ENCODE data around the gene PIGU.
A peak's percentile ranks its signal among the peaks of the same experiment; 100 is the strongest.

PIGU gene

GRCh38 chr20:34564833-34565232 lies 112.1 kb downstream of the PIGU start:
- Histone ChIP-seq H3K27ac (ENCODE audit: poor library complexity, severe bottlenecking) (no peak overlapping the region), H3K27me3 (ENCODE audit: insufficient read depth, poor library complexity, severe bottlenecking) (no peaks in the 10 kb centered on the region), H3K4me3 (ENCODE audit: severe bottlenecking) (no peak overlapping the region), H3K9me3 (ENCODE audit: severe bottlenecking) (no peaks in the 10 kb centered on the region), H3K36me3 (ENCODE audit: low read depth) (peaks cover 1% of the 10 kb centered on the region; the same call in 1 of the 2 replicates), H3K4me1 (ENCODE audit: insufficient read depth, poor library complexity, severe bottlenecking) (no peaks in the 10 kb centered on the region)
- no peak for ATAC-seq (ENCODE audit: low read depth)
- no peak for DNase-seq (ENCODE audit: low spot score)
- no peak for TF ChIP-seq CTCF (IDR thresholded peaks at IDR 0.05; ENCODE audit: poor library complexity, severe bottlenecking)

GRCh38 chr20:34562641-34563040 lies 114.3 kb downstream of the PIGU start:
- no peaks in the 10 kb centered on the region for H3K36me3 ChIP-seq (ENCODE audit: low read depth)
- no peak overlapping the region for H3K4me3 ChIP-seq (ENCODE audit: severe bottlenecking)
- DNase-seq (ENCODE audit: low spot score) = no peak
- no peaks in the 10 kb centered on the region for H3K4me1 ChIP-seq (ENCODE audit: insufficient read depth, poor library complexity, severe bottlenecking)
- no peaks in the 10 kb centered on the region for H3K27me3 ChIP-seq (ENCODE audit: insufficient read depth, poor library complexity, severe bottlenecking)
- TF ChIP-seq CTCF (IDR thresholded peaks at IDR 0.05; ENCODE audit: poor library complexity, severe bottlenecking) = peak; percentile 51
- H3K27ac ChIP-seq (ENCODE audit: poor library complexity, severe bottlenecking) = no peak overlapping the region
- no peaks in the 10 kb centered on the region for H3K9me3 ChIP-seq (ENCODE audit: severe bottlenecking)
- no peak for ATAC-seq (ENCODE audit: low read depth)

GRCh38 chr20:34561661-34562060 lies 115.2 kb downstream of the PIGU start:
- peaks cover 3% of the 10 kb centered on the region for H3K4me1 ChIP-seq (ENCODE audit: insufficient read depth, poor library complexity, severe bottlenecking)
- no peaks in the 10 kb centered on the region for H3K36me3 ChIP-seq (ENCODE audit: low read depth)
- no peaks in the 10 kb centered on the region for H3K27me3 ChIP-seq (ENCODE audit: insufficient read depth, poor library complexity, severe bottlenecking)
- no peak for TF ChIP-seq CTCF (IDR thresholded peaks at IDR 0.05; ENCODE audit: poor library complexity, severe bottlenecking)
- DNase-seq (ENCODE audit: low spot score) (no peak), ATAC-seq (ENCODE audit: low read depth) (no peak)
- no peaks in the 10 kb centered on the region for H3K9me3 ChIP-seq (ENCODE audit: severe bottlenecking)
- no peak overlapping the region for H3K4me3 ChIP-seq (ENCODE audit: severe bottlenecking)
- no peak overlapping the region for H3K27ac ChIP-seq (ENCODE audit: poor library complexity, severe bottlenecking)

- Histone ChIP-seq H3K27me3 (ENCODE audit: insufficient read depth, poor library complexity, severe bottlenecking) (no peaks in the 10 kb centered on the region), H3K27ac (ENCODE audit: poor library complexity, severe bottlenecking) (no peak overlapping the region), H3K9me3 (ENCODE audit: severe bottlenecking) (no peaks in the 10 kb centered on the region), H3K4me3 (ENCODE audit: severe bottlenecking) (no peak overlapping the region), H3K36me3 (ENCODE audit: low read depth) (no peaks in the 10 kb centered on the region), H3K4me1 (ENCODE audit: insufficient read depth, poor library complexity, severe bottlenecking) (peaks cover 3% of the 10 kb centered on the region)
- ATAC-seq (ENCODE audit: low read depth) (no peak), DNase-seq (ENCODE audit: low spot score) (no peak)
- no peak for TF ChIP-seq CTCF (IDR thresholded peaks at IDR 0.05; ENCODE audit: poor library complexity, severe bottlenecking)
Measured at GRCh38 chr20:34560614-34561013, 116.3 kb downstream of the PIGU start.

GRCh38 chr20:34560141-34560523 lies 116.8 kb downstream of the PIGU start:
- no peak for ATAC-seq (ENCODE audit: low read depth)
- H3K27ac ChIP-seq (ENCODE audit: poor library complexity, severe bottlenecking) = no peak overlapping the region
- no peak overlapping the region for H3K4me3 ChIP-seq (ENCODE audit: severe bottlenecking)
- no peak for TF ChIP-seq CTCF (IDR thresholded peaks at IDR 0.05; ENCODE audit: poor library complexity, severe bottlenecking)
- H3K4me1 ChIP-seq (ENCODE audit: insufficient read depth, poor library complexity, severe bottlenecking) = peaks cover 3% of the 10 kb centered on the region
- no peaks in the 10 kb centered on the region for H3K27me3 ChIP-seq (ENCODE audit: insufficient read depth, poor library complexity, severe bottlenecking)
- peak; percentile 83 for DNase-seq (ENCODE audit: low spot score)
- H3K36me3 ChIP-seq (ENCODE audit: low read depth) = no peaks in the 10 kb centered on the region
- no peaks in the 10 kb centered on the region for H3K9me3 ChIP-seq (ENCODE audit: severe bottlenecking)
